GM18951 (cell line): Measurements from ENCODE around the gene FAM234B.

Source experiments
- POLR2A ChIP-seq: IDR thresholded peaks from 4 replicates; pipeline ENCODE4 v1.6.1; 2011; ENCODE audit warnings: mild to moderate bottlenecking; ENCODE audit not compliant: insufficient read length, insufficient read depth; ENCODE audit errors: extremely low read depth
- in situ Hi-C: fragments of 300-500 bp; cut with MboI; formaldehyde crosslinking; loops from one replicate; pipeline ENCODE4 v1.12.0; 2022; ENCODE audit warnings: low sequenced_read_pairs, mixed read lengths, inconsistent platforms; ENCODE audit not compliant: unreplicated experiment

Gene FAM234B

GRCh38 chr12:13060581-13060980, 16.4 kb downstream of the FAM234B start:
- no peak for TF ChIP-seq POLR2A
- in situ Hi-C loops = no loop called here

GRCh38 chr12:13061377-13061776, 17.2 kb downstream of the FAM234B start:
- TF ChIP-seq POLR2A = no peak
- in situ Hi-C loops = no loop called here

GRCh38 chr12:13062669-13063068, 18.5 kb downstream of the FAM234B start:
- in situ Hi-C loops = no loop called here

GRCh38 chr12:13066014-13066413, 21.8 kb downstream of the FAM234B start:
- TF ChIP-seq POLR2A = no peak
- in situ Hi-C loops = no loop called here

More at GRCh38 chr12:13062669-13063068, 18.5 kb downstream of the FAM234B start:
- TF ChIP-seq POLR2A = no peak

GRCh38 chr12:13066459-13066858, 22.3 kb downstream of the FAM234B start:
- TF ChIP-seq POLR2A = no peak
- in situ Hi-C loops = no loop called here

GRCh38 chr12:13067322-13067721, 23.1 kb downstream of the FAM234B start:
- in situ Hi-C loops = no loop called here
- no peak for TF ChIP-seq POLR2A

- in situ Hi-C loops = no loop called here
- no peak for TF ChIP-seq POLR2A
Measured at GRCh38 chr12:13069380-13069779, 25.2 kb downstream of the FAM234B start.

- in situ Hi-C loops = no loop called here
Measured at GRCh38 chr12:13071305-13072280, 27.4 kb downstream of the FAM234B start.

GRCh38 chr12:13073173-13073572, 29.0 kb downstream of the FAM234B start:
- in situ Hi-C loops = no loop called here
- no peak for TF ChIP-seq POLR2A

More at GRCh38 chr12:13071305-13072280, 27.4 kb downstream of the FAM234B start:
- TF ChIP-seq POLR2A = no peak

GRCh38 chr12:13074396-13075117, 30.4 kb downstream of the FAM234B start:
- in situ Hi-C loops = no loop called here
- TF ChIP-seq POLR2A = no peak

GRCh38 chr12:13075118-13075480, 30.9 kb downstream of the FAM234B start:
- in situ Hi-C loops = no loop called here
- no peak for TF ChIP-seq POLR2A

GRCh38 chr12:13075786-13076570, 31.8 kb downstream of the FAM234B start:
- in situ Hi-C loops = no loop called here
- TF ChIP-seq POLR2A = no peak

GRCh38 chr12:13079440-13079906, 35.3 kb downstream of the FAM234B start:
- no peak for TF ChIP-seq POLR2A
- in situ Hi-C loops = no loop called here
